Fibroblast of lung (primary cell): ENCODE results near the gene IDH2.

ENCODE experiments used
- EZH2 ChIP-seq: IDR thresholded peaks from 2 replicates; pipeline ENCODE4 v1.5.1; 2012; ENCODE audit warnings: low read length, control low read depth, mild to moderate bottlenecking; ENCODE audit errors: missing control alignments
- TF ChIP-seq, protein P1 (sequence below), 2 donors: IDR thresholded peaks in 1 of 2; conservative IDR thresholded peaks in 1 of 2; 1 replicate in 1 of 2; 2 replicates in 1 of 2; pipeline ENCODE4 v1.5.1; 2011 to 2012; ENCODE audit warnings: low read length in 2 of 2, control low read depth in 1 of 2, inconsistent platforms in 1 of 2, low read depth in 1 of 2, mild to moderate bottlenecking in 1 of 2

DNA sequence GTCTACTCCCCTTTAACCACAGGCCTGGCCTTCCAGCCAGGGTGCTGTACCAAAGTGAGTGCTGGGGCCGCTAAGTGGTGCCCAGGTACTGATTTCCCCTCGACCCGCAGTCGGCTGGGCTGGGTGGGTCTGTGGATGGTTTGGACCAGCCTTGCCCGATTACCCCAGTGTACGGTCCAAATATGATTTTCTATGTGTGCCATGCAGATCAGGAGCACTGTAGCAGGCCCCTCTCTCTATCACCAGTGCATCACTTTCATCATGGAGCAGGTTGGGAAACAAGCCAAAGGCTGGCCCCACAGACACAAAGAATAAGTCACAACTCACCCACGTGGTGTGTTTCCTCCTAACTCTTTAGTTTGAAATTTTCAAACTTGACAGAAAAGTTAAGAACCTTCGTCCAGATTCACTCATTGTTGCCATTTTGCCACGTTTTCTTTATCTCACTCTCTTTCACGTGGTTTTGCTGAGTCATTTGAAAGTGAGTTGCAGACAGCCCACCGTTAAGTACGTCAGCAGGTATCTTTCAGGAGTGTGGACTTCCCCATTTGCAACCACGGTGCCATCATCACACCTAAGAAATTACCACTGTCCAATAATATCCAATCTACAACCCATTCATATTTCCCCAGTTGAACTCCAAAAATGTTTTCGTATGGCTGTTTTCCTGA is 64.2 kb downstream of the IDH2 start:
- TF ChIP-seq, protein P1, sequence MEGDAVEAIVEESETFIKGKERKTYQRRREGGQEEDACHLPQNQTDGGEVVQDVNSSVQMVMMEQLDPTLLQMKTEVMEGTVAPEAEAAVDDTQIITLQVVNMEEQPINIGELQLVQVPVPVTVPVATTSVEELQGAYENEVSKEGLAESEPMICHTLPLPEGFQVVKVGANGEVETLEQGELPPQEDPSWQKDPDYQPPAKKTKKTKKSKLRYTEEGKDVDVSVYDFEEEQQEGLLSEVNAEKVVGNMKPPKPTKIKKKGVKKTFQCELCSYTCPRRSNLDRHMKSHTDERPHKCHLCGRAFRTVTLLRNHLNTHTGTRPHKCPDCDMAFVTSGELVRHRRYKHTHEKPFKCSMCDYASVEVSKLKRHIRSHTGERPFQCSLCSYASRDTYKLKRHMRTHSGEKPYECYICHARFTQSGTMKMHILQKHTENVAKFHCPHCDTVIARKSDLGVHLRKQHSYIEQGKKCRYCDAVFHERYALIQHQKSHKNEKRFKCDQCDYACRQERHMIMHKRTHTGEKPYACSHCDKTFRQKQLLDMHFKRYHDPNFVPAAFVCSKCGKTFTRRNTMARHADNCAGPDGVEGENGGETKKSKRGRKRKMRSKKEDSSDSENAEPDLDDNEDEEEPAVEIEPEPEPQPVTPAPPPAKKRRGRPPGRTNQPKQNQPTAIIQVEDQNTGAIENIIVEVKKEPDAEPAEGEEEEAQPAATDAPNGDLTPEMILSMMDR (conservative IDR thresholded peaks at IDR 0.05 in 1 of 2, IDR thresholded peaks at IDR 0.05 in 1 of 2; ENCODE audit: low read depth in 1 of 2, low read length in 2 of 2): no peak
- no peak for TF ChIP-seq EZH2
